DMS79 (cell line): ENCODE measurements around the gene DEPDC5.

Source experiments
- DNase-seq: peaks from one replicate; lab custom pipeline; 2025; lab: John Stamatoyannopoulos, UW

DEPDC5 gene

GRCh38 chr22:31895411-31896123, 141.7 kb downstream of the DEPDC5 start:
- no peak for DNase-seq

GRCh38 chr22:31896472-31896871, 142.7 kb downstream of the DEPDC5 start:
- DNase-seq, result no peak

GRCh38 chr22:31897842-31898805, 144.3 kb downstream of the DEPDC5 start:
- no peak for DNase-seq

GRCh38 chr22:31898926-31899325, 145.1 kb downstream of the DEPDC5 start:
- DNase-seq, result no peak

- no peak for DNase-seq
These were observed 145.8 kb downstream of the DEPDC5 start for GRCh38 chr22:31899669-31900068.

- DNase-seq, result no peak
These were observed 147.7 kb downstream of the DEPDC5 start for GRCh38 chr22:31901388-31902137.

GRCh38 chr22:31904651-31905050, 150.8 kb downstream of the DEPDC5 start:
- DNase-seq, result no peak

GRCh38 chr22:31905356-31905755, 151.5 kb downstream of the DEPDC5 start:
- DNase-seq, result no peak

- DNase-seq, result no peak
These were observed 152.3 kb downstream of the DEPDC5 start for GRCh38 chr22:31906086-31906485.

- no peak for DNase-seq
These were observed 152.8 kb downstream of the DEPDC5 start for GRCh38 chr22:31906569-31906968.

- no peak for DNase-seq
These were observed 156.2 kb downstream of the DEPDC5 start for GRCh38 chr22:31909977-31910376.

GRCh38 chr22:31911565-31912406, 158.0 kb downstream of the DEPDC5 start:
- no peak for DNase-seq

GRCh38 chr22:31912407-31912743, 158.6 kb downstream of the DEPDC5 start:
- DNase-seq, result no peak

- DNase-seq, result no peak
These were observed 161.8 kb downstream of the DEPDC5 start for GRCh38 chr22:31915586-31915985.

GRCh38 chr22:31917227-31917921, 163.6 kb downstream of the DEPDC5 start:
- DNase-seq, result no peak

- DNase-seq, result no peak
These were observed 165.9 kb downstream of the DEPDC5 start for GRCh38 chr22:31919730-31920129.

- no peak for DNase-seq
These were observed 166.5 kb downstream of the DEPDC5 start for GRCh38 chr22:31920306-31920705.

GRCh38 chr22:31921106-31921505, 167.3 kb downstream of the DEPDC5 start:
- no peak for DNase-seq

- no peak for DNase-seq
These were observed 168.7 kb downstream of the DEPDC5 start for GRCh38 chr22:31922534-31922933.

- DNase-seq, result no peak
These were observed 169.3 kb downstream of the DEPDC5 start for GRCh38 chr22:31923136-31923535.

- DNase-seq, result no peak
These were observed 169.9 kb downstream of the DEPDC5 start for GRCh38 chr22:31923747-31924146.
